ENCODE data around the gene CHST6. TPM values are rescaled to one million over a fixed set of nuclear protein-coding genes. Genes with fewer than 3 reads are reported as not detected.

Gene CHST6
- total RNA-seq, 6 experiments from 2014 or later = 0.05 TPM; not detected in 4

DNA sequence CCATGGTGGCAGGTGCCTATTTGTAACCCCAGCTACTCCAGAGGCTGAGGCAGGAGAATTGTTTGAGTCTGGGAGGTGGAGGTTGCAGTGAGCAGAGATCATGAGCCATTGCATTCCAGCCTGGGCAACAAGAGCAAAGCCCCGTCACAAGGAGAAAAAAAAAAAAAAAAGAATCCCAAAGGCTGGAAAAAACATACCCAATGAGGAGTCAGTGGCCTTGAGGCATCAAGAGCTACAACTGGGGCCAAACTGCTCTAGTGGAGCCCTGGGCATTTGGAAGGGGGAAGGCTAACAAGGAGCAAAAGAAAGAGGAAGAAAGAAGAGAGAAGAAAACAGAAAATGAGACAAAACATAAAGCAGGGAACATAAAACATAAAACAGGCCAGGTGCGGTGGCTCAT is 6.9 kb downstream of the CHST6 start:
- DNase-seq = no peak
- no peaks in the 10 kb centered on the region for H3K9me3 Mint-ChIP-seq
- H3K4me1 Mint-ChIP-seq (ENCODE audit: low read depth) = peaks cover 11% of the 10 kb centered on the region
- H3K27me3 Mint-ChIP-seq (ENCODE audit: insufficient read depth) = peaks cover 14% of the 10 kb centered on the region
- TF ChIP-seq, protein P1, sequence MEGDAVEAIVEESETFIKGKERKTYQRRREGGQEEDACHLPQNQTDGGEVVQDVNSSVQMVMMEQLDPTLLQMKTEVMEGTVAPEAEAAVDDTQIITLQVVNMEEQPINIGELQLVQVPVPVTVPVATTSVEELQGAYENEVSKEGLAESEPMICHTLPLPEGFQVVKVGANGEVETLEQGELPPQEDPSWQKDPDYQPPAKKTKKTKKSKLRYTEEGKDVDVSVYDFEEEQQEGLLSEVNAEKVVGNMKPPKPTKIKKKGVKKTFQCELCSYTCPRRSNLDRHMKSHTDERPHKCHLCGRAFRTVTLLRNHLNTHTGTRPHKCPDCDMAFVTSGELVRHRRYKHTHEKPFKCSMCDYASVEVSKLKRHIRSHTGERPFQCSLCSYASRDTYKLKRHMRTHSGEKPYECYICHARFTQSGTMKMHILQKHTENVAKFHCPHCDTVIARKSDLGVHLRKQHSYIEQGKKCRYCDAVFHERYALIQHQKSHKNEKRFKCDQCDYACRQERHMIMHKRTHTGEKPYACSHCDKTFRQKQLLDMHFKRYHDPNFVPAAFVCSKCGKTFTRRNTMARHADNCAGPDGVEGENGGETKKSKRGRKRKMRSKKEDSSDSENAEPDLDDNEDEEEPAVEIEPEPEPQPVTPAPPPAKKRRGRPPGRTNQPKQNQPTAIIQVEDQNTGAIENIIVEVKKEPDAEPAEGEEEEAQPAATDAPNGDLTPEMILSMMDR (IDR thresholded peaks at IDR 0.05) = no peak
- H3K4me3 Mint-ChIP-seq = no peak overlapping the region; the same call in 1 of the 2 replicates
- H3K36me3 Mint-ChIP-seq (ENCODE audit: low read depth) = no peaks in the 10 kb centered on the region
- no peak overlapping the region for H3K27ac Mint-ChIP-seq

DNA sequence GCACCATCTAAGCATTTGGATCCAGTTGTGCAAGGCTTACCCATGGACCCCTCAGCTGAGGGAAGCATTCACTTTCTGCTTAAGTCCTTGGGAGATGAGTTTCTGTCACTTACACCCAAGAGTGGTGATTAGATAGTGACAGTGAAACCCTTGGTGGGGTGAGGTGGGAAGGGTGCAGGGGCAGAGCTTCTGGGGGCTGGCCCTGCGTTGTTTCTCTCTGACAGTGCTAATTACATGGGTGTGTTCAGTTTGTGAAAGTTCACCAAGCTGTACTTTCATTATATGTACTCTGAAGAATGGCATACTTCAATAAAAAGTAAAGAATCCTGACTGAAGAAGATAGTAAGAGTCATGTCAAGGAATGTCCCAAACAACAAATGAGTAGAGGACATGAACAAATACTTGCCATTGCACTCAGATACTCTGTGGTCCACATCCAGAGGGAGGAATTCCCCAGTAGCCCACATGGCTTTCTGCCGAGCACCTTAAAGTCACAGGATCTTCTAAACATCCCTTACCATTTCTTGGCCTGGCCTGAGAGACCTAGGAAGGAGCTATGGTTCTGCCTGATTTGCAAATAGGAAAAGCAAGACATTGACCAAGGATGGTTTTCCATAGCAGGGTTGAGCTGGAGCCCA is 8.4 kb downstream of the CHST6 start:
- H3K4me3 Mint-ChIP-seq = no peak overlapping the region
- TF ChIP-seq, protein P1 (IDR thresholded peaks at IDR 0.05) = no peak
- no peaks in the 10 kb centered on the region for H3K9me3 Mint-ChIP-seq
- H3K27ac Mint-ChIP-seq = no peak overlapping the region
- H3K27me3 Mint-ChIP-seq (ENCODE audit: insufficient read depth) = peaks cover 18% of the 10 kb centered on the region
- no peak for DNase-seq
- H3K36me3 Mint-ChIP-seq (ENCODE audit: low read depth) = no peaks in the 10 kb centered on the region
- peaks cover 11% of the 10 kb centered on the region for H3K4me1 Mint-ChIP-seq (ENCODE audit: low read depth)

DNA sequence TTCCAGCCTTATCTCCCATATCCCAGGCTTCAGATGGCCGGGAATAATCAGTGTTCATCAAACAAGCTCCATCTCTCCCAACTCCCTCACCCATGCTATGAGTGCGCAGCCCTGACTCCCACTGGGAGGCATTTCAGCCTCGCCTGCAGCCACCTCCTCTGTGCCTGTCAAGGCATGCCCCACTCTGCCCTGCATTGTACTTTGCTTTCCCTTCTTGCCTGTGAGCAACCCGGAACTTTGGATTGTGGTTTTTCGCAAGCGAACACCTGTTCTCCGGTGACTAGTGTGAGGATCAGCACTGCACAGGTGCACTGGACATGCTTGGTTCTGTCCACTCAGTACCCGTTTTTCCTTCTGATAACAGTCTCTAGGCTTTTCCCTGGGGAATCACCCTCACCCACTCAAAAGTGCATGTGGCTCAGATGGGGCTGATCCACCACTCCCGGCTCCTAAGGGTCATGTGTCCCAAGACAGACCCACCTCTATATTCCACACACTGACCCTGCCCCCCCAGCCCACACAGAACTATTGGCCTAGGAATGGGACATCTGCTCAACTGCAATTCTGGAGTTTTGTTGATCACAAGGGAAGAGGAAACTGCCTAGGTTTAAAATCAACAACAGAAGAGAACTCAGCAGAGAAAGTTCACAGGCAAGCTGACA is 9.1 kb downstream of the CHST6 start:
- TF ChIP-seq, protein P1 (IDR thresholded peaks at IDR 0.05) = no peak
- no peak for DNase-seq
- peaks cover 11% of the 10 kb centered on the region for H3K4me1 Mint-ChIP-seq (ENCODE audit: low read depth)
- H3K9me3 Mint-ChIP-seq = no peaks in the 10 kb centered on the region
- no peaks in the 10 kb centered on the region for H3K36me3 Mint-ChIP-seq (ENCODE audit: low read depth)
- no peak overlapping the region for H3K4me3 Mint-ChIP-seq
- no peak overlapping the region for H3K27ac Mint-ChIP-seq
- peaks cover 18% of the 10 kb centered on the region for H3K27me3 Mint-ChIP-seq (ENCODE audit: insufficient read depth)

DNA sequence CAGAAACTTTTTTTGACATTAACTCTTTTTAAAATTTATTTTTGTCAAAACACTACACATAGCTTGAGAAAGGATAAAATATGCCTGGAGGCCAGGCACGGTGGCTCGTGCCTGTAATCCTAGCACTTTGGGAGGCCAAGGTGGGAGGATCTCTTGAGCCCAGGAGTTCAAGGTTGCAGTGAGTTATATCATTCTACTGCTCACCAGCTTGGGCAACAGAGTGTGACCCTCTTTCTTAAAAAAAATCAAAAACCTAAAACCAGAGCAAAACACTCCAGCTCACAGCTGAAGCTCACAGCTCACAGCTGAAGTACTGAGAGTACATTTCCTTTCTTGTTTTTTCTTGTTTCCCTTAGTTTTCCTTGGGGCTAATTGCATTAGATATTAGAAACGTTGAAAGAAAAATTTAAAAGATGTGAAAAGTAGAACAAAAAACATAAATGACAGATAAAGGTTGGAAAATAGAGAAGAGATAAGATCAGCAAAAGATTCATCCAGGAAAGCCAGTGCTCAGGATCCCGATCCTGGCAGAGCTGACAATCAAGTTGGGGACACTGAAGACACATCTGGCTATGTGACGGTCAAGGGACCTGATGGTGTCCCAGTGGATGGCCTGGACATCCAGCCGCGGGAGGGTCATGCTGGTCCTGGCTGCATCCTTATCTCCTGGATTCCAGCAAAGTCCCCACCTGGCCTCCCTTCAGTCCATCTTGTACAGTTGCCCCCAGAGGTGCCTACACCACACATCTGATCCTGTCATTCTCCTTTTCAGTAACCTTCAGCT is 9.8 kb downstream of the CHST6 start:
- Mint-ChIP-seq H3K36me3 (ENCODE audit: low read depth) (no peaks in the 10 kb centered on the region), H3K9me3 (no peaks in the 10 kb centered on the region), H3K27me3 (ENCODE audit: insufficient read depth) (peaks cover 21% of the 10 kb centered on the region), H3K27ac (no peak overlapping the region), H3K4me3 (no peak overlapping the region), H3K4me1 (ENCODE audit: low read depth) (peaks cover 11% of the 10 kb centered on the region)
- no peak for DNase-seq
- TF ChIP-seq, protein P1 (IDR thresholded peaks at IDR 0.05) = no peak

DNA sequence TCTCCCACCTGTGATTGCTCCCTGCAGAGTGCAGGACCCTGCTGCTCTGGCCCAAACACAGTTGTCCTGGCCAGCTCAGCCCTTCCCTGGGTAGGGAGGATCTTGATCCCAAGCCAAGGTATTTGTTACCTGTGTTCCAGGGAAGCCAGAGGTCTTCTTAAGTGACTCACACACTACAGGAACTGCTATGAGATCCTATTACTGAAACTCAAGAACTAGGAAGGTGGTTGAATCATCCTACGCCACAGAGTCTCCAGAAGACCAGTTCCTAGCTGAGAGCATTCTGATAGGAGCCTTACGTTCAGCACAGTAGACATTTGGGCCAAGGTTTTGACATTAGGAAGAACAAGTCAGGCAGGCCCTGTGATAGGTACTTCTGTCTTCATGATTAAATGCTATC is 12.0 kb downstream of the CHST6 start:
- Mint-ChIP-seq H3K27me3 (ENCODE audit: insufficient read depth) (peaks cover 24% of the 10 kb centered on the region), H3K4me3 (no peak overlapping the region), H3K36me3 (ENCODE audit: low read depth) (no peaks in the 10 kb centered on the region), H3K9me3 (no peaks in the 10 kb centered on the region), H3K27ac (no peak overlapping the region), H3K4me1 (ENCODE audit: low read depth) (peaks cover 11% of the 10 kb centered on the region)
- TF ChIP-seq, protein P1 (IDR thresholded peaks at IDR 0.05) = no peak
- DNase-seq = peak; percentile 15

Data from HFFc6 (cell line).